Stimulated activated CD4-positive, alpha-beta T cell treated with anti-CD3 and anti-CD28 coated beads, TNF-alpha, amount 100 ng/mL, for 4 hours (primary cell): Measurements from ENCODE around the gene ATG5.

ENCODE experiments used
- DNase-seq, 3 experiments: peaks; one replicate each; pipeline ENCODE4 v3.0.0-alpha.2; 2020; ENCODE audit warnings: low read depth in 3 of 3

ATG5 gene

GRCh38 chr6:106223300-106223930 lies 102.1 kb downstream of the ATG5 start:
- DNase-seq, result peak in 2 of 3 experiments; percentile 43 to 65

GRCh38 chr6:106220485-106220884 lies 105.1 kb downstream of the ATG5 start:
- no peak for DNase-seq

- no peak for DNase-seq
These were observed 109.0 kb downstream of the ATG5 start for GRCh38 chr6:106216527-106216926.

- DNase-seq, result no peak
These were observed 110.0 kb downstream of the ATG5 start for GRCh38 chr6:106215608-106216007.

GRCh38 chr6:106214531-106214930 lies 111.0 kb downstream of the ATG5 start:
- no peak for DNase-seq

- no peak for DNase-seq
These were observed 111.8 kb downstream of the ATG5 start for GRCh38 chr6:106213660-106214289.

GRCh38 chr6:106212576-106212975 lies 113.0 kb downstream of the ATG5 start:
- no peak for DNase-seq

- no peak for DNase-seq
These were observed 118.7 kb downstream of the ATG5 start for GRCh38 chr6:106206905-106207304.

GRCh38 chr6:106204961-106205360 lies 120.6 kb downstream of the ATG5 start:
- DNase-seq, result no peak

- no peak for DNase-seq
These were observed 125.6 kb downstream of the ATG5 start for GRCh38 chr6:106199998-106200397.

- no peak for DNase-seq
These were observed 126.2 kb downstream of the ATG5 start for GRCh38 chr6:106199331-106199730.

- no peak for DNase-seq
These were observed 128.1 kb downstream of the ATG5 start for GRCh38 chr6:106197441-106197840.

- no peak for DNase-seq
These were observed 130.3 kb downstream of the ATG5 start for GRCh38 chr6:106194949-106195921.

- no peak for DNase-seq
These were observed 132.7 kb downstream of the ATG5 start for GRCh38 chr6:106192824-106193223.

GRCh38 chr6:106188104-106188794 lies 137.3 kb downstream of the ATG5 start:
- DNase-seq, result no peak

- DNase-seq, result no peak
These were observed 138.1 kb downstream of the ATG5 start for GRCh38 chr6:106187424-106187982.

- no peak for DNase-seq
These were observed 138.8 kb downstream of the ATG5 start for GRCh38 chr6:106186714-106187113.

- no peak for DNase-seq
These were observed 139.4 kb downstream of the ATG5 start for GRCh38 chr6:106186172-106186571.

GRCh38 chr6:106185615-106186014 lies 139.9 kb downstream of the ATG5 start:
- DNase-seq, result no peak

GRCh38 chr6:106184629-106185028 lies 140.9 kb downstream of the ATG5 start:
- DNase-seq, result no peak

- no peak for DNase-seq
These were observed 142.1 kb downstream of the ATG5 start for GRCh38 chr6:106183430-106183829.

- DNase-seq, result no peak
These were observed 143.1 kb downstream of the ATG5 start for GRCh38 chr6:106182455-106182854.
